Left colon (tissue), 2 donors: ENCODE results near the gene TAS2R10. TPM values are rescaled to one million over a fixed set of nuclear protein-coding genes. Genes with fewer than 3 reads are reported as not detected.
"Not testable (repeated sequence)": the region's sequence is repeated elsewhere in the genome, so short reads cannot be mapped to it uniquely, and the experiment has no call there.

Experiments used
- ATAC-seq: fragments of 200-7000 bp; cut with Tn5 transposase; one replicate; pipeline ENCODE4 v1.9.1; 2020; ENCODE audit warnings: mild to moderate bottlenecking, moderate library complexity
- DNase-seq, 2 donors: peaks; one replicate each; pipeline ENCODE4 v3.0.0-alpha.2; 2020
- intact Hi-C, 2 donors: fragments of 100-400 bp; cut with DNase I in 1 of 2; cut with micrococcal nuclease in 1 of 2; formaldehyde crosslinking; loops; one replicate each; pipeline versions ENCODE4 v1.11.2 to v1.14.0; 2022; cut with DNase I, micrococcal nuclease
- total RNA-seq, 2 donors: library from RNA; stranded (reverse); fragmentation: NEBNext Ultra II Directional; extraction: Animal tissue kit (Norgen Biotek cat#: 25700); gene quantifications; one replicate each; pipeline ENCODE4 v1.2.1, GENCODE V29; 2021
- donor health status: DM: no; HTN: no; CAD: no.
- donor health status: DM: yes; HTN: yes; CAD: no.

TAS2R10 gene
- total RNA-seq, 2 donors from 2014 or later = not detected

- DNase-seq = no peak
- no peak for ATAC-seq
- intact Hi-C loops = no loop called here
Measured at GRCh38 chr12:10794222-10794621, 31.9 kb downstream of the TAS2R10 start.

- DNase-seq, intact Hi-C loops, ATAC-seq: not testable (repeated sequence)
Measured at GRCh38 chr12:10791769-10792168, 34.4 kb downstream of the TAS2R10 start.

GRCh38 chr12:10783252-10783651 is 42.9 kb downstream of the TAS2R10 start:
- ATAC-seq (no peak), DNase-seq (no peak)
- intact Hi-C loops = no loop called here

- ATAC-seq (no peak), DNase-seq (no peak)
- intact Hi-C loops = no loop called here
Measured at GRCh38 chr12:10779103-10779502, 47.1 kb downstream of the TAS2R10 start.

Other genes starting within 250 kb of the TAS2R10 start
- gene MAGOHB, start 212.7 kb downstream of the TAS2R10 start, total RNA-seq = 10 to 100 TPM; 10.4 to 13.4 TPM
- 10 to 100 TPM; 36.3 to 41.9 TPM for gene STYK1, start 152.3 kb downstream of the TAS2R10 start, total RNA-seq
- gene YBX3, start 103.0 kb downstream of the TAS2R10 start, total RNA-seq = 100 to 1,000 TPM; 140 to 146 TPM
- gene TAS2R7, start 23.7 kb downstream of the TAS2R10 start, total RNA-seq = not detected
- gene TAS2R8, start 19.1 kb downstream of the TAS2R10 start, total RNA-seq = not detected
- not detected for gene TAS2R9, start 16.2 kb downstream of the TAS2R10 start, total RNA-seq
- 1 to 10 TPM; 1.0 to 2.3 TPM for gene PRR4, start 23.1 kb upstream of the TAS2R10 start, total RNA-seq
- gene PRH1, start 57.9 kb upstream of the TAS2R10 start, total RNA-seq = 10 to 100 TPM; 10.6 to 13.8 TPM
- 1 to 10 TPM; 1.3 to 1.9 TPM for gene TAS2R13, start 83.2 kb upstream of the TAS2R10 start, total RNA-seq
- not detected for gene PRH2, start 102.9 kb upstream of the TAS2R10 start, total RNA-seq
- gene TAS2R14, start 112.9 kb upstream of the TAS2R10 start, total RNA-seq = 1 to 10 TPM; 1.8 to 2.1 TPM
- 1 to 10 TPM; 1.2 to 1.6 TPM for gene TAS2R50, start 160.6 kb upstream of the TAS2R10 start, total RNA-seq
- gene TAS2R20, start 171.9 kb upstream of the TAS2R10 start, total RNA-seq = 1 to 10 TPM; 1.6 to 1.7 TPM
- gene TAS2R19, start 196.3 kb upstream of the TAS2R10 start, total RNA-seq = 1 to 10 TPM; 2.9 TPM
- 1 to 10 TPM; 3.3 to 3.7 TPM for gene TAS2R31, start 205.0 kb upstream of the TAS2R10 start, total RNA-seq
- 1 to 10 TPM in 1 of 2 donors, under 1 TPM in 1; 0.95 to 2.5 TPM for gene TAS2R46, start 235.9 kb upstream of the TAS2R10 start, total RNA-seq